Subcutaneous adipose tissue (tissue), 4 donors: Measurements from ENCODE around the gene MAMLD1. TPM values are rescaled to one million over a fixed set of nuclear protein-coding genes. Genes with fewer than 3 reads are reported as not detected.

Source experiments
- CTCF ChIP-seq: fragments of 450-650 bp; IDR thresholded peaks from one replicate; pipeline ENCODE4 v1.5.1; 2016; ENCODE audit warnings: low read depth, mild to moderate bottlenecking, control low read depth, antibody characterized with exemption, moderate library complexity
- total RNA-seq, 4 donors: library from RNA; depleted of rRNA; stranded (reverse); fragments of >200 nt; gene quantifications; one replicate each; pipeline ENCODE4 v1.1.0, GENCODE V29; 2016

MAMLD1 gene
- total RNA-seq, 4 donors from 2014 or later: 5.5 to 11.7 (median 8.5) TPM

GRCh38 chrX:150408561-150408960 lies 45.4 kb downstream of the MAMLD1 start:
- no peak for TF ChIP-seq CTCF

- TF ChIP-seq CTCF: no peak
Observed at GRCh38 chrX:150409486-150409885, 46.4 kb downstream of the MAMLD1 start.

- no peak for TF ChIP-seq CTCF
Observed at GRCh38 chrX:150409964-150410363, 46.8 kb downstream of the MAMLD1 start.

GRCh38 chrX:150410513-150410912 lies 47.4 kb downstream of the MAMLD1 start:
- TF ChIP-seq CTCF: no peak

GRCh38 chrX:150411656-150412055 lies 48.5 kb downstream of the MAMLD1 start:
- no peak for TF ChIP-seq CTCF

- no peak for TF ChIP-seq CTCF
Observed at GRCh38 chrX:150414228-150414627, 51.1 kb downstream of the MAMLD1 start.

GRCh38 chrX:150416469-150416868 lies 53.4 kb downstream of the MAMLD1 start:
- no peak for TF ChIP-seq CTCF

GRCh38 chrX:150421816-150422215 lies 58.7 kb downstream of the MAMLD1 start:
- no peak for TF ChIP-seq CTCF
